ENCODE data around the gene DUSP15.
A peak's percentile ranks its signal among the peaks of the same experiment; 100 is the strongest.

The DUSP15 gene

GRCh38 chr20:31823360-31824124 lies 46.8 kb downstream of the DUSP15 start:
- TF ChIP-seq CTCF (IDR thresholded peaks at IDR 0.05; ENCODE audit: low read depth, low read length, missing control alignments) = no peak

GRCh38 chr20:31822421-31823330 lies 47.7 kb downstream of the DUSP15 start:
- DNase-seq (ENCODE audit: low read depth) = no peak
- H3K4me3 ChIP-seq (ENCODE audit: low read depth, low read length) = no peak overlapping the region
- peak; percentile 92 for TF ChIP-seq CTCF (IDR thresholded peaks at IDR 0.05; ENCODE audit: low read depth, low read length, missing control alignments)

More at GRCh38 chr20:31823360-31824124, 46.8 kb downstream of the DUSP15 start:
- DNase-seq (ENCODE audit: low read depth) = no peak
- no peak overlapping the region for H3K4me3 ChIP-seq (ENCODE audit: low read depth, low read length)

GRCh38 chr20:31821427-31821826 lies 48.9 kb downstream of the DUSP15 start:
- H3K4me3 ChIP-seq (ENCODE audit: low read depth, low read length) = no peak overlapping the region
- no peak for TF ChIP-seq CTCF (IDR thresholded peaks at IDR 0.05; ENCODE audit: low read depth, low read length, missing control alignments)
- DNase-seq (ENCODE audit: low read depth) = no peak

GRCh38 chr20:31820228-31820627 lies 50.1 kb downstream of the DUSP15 start:
- TF ChIP-seq CTCF (IDR thresholded peaks at IDR 0.05; ENCODE audit: low read depth, low read length, missing control alignments) = no peak
- no peak overlapping the region for H3K4me3 ChIP-seq (ENCODE audit: low read depth, low read length)
- no peak for DNase-seq (ENCODE audit: low read depth)

GRCh38 chr20:31819083-31819784 lies 51.1 kb downstream of the DUSP15 start, which contains the start of gene MYLK2:
Gene MYLK2, plus strand, starts transcription at chr20:31819356. Its CDS starts 225 bp downstream, at chr20:31819581.
- DNase-seq (ENCODE audit: low read depth) = no peak
- no peak within 1 kb of the TSS for H3K4me3 ChIP-seq (ENCODE audit: low read depth, low read length)
- TF ChIP-seq CTCF (IDR thresholded peaks at IDR 0.05; ENCODE audit: low read depth, low read length, missing control alignments) = no peak

- no peak for TF ChIP-seq CTCF (IDR thresholded peaks at IDR 0.05; ENCODE audit: low read depth, low read length, missing control alignments)
- no peak overlapping the region for H3K4me3 ChIP-seq (ENCODE audit: low read depth, low read length)
- no peak for DNase-seq (ENCODE audit: low read depth)
Observed at GRCh38 chr20:31818376-31818908, 51.9 kb downstream of the DUSP15 start.
